HEK293 (cell line): ENCODE results near the gene ABHD8.

Experiments used
- BCL6B ChIP-seq: fragments of 450-650 bp; formaldehyde crosslinking; IDR thresholded peaks from 2 replicates; pipeline ENCODE4 v1.5.1; 2017; ENCODE audit warnings: missing biosample characterization, missing genetic modification characterization
- EGR2 ChIP-seq: fragments of 450-650 bp; formaldehyde crosslinking; IDR thresholded peaks from 2 replicates; pipeline ENCODE4 v1.5.1; 2016; ENCODE audit warnings: low read depth, missing biosample characterization, missing genetic modification characterization
- GLI4 ChIP-seq: fragments of 450-650 bp; formaldehyde crosslinking; IDR thresholded peaks from 2 replicates; pipeline ENCODE4 v1.5.1; 2016; ENCODE audit warnings: missing biosample characterization, missing genetic modification characterization
- HOXD13 ChIP-seq: sonication (generic); formaldehyde crosslinking; IDR thresholded peaks from 2 replicates; pipeline ENCODE4 v1.8.0; 2022; ENCODE audit warnings: missing genetic modification reagents, borderline replicate concordance
- KLF8 ChIP-seq: fragments of 450-650 bp; formaldehyde crosslinking; IDR thresholded peaks from 2 replicates; pipeline ENCODE4 v1.5.1; 2016; ENCODE audit warnings: missing biosample characterization, missing genetic modification characterization
- OSR2 ChIP-seq: fragments of 450-650 bp; formaldehyde crosslinking; IDR thresholded peaks from 2 replicates; pipeline ENCODE4 v1.5.1; 2016; ENCODE audit warnings: missing biosample characterization, missing genetic modification characterization
- OVOL3 ChIP-seq: fragments of 450-650 bp; formaldehyde crosslinking; IDR thresholded peaks from 2 replicates; pipeline ENCODE4 v1.5.1; 2016; ENCODE audit warnings: missing biosample characterization, missing genetic modification characterization
- PRDM2 ChIP-seq: fragments of 450-650 bp; formaldehyde crosslinking; IDR thresholded peaks from 2 replicates; pipeline ENCODE4 v1.5.1; 2016; ENCODE audit warnings: missing biosample characterization, missing genetic modification characterization, borderline replicate concordance
- ZBTB17 ChIP-seq: fragments of 450-650 bp; formaldehyde crosslinking; IDR thresholded peaks from 2 replicates; pipeline ENCODE4 v1.5.1; 2016; ENCODE audit warnings: missing biosample characterization, missing genetic modification characterization
- ZBTB26 ChIP-seq: fragments of 450-650 bp; formaldehyde crosslinking; optimal IDR thresholded peaks from 2 replicates; pipeline ENCODE3; 2016; ENCODE audit warnings: missing biosample characterization, mild to moderate bottlenecking, missing genetic modification characterization
- ZBTB6 ChIP-seq: fragments of 450-650 bp; formaldehyde crosslinking; IDR thresholded peaks from 2 replicates; pipeline ENCODE4 v1.5.1; 2017; ENCODE audit warnings: missing biosample characterization, missing genetic modification characterization
- ZFP37 ChIP-seq: fragments of 450-650 bp; formaldehyde crosslinking; IDR thresholded peaks from 2 replicates; pipeline ENCODE4 v1.5.1; 2016; ENCODE audit warnings: missing biosample characterization, missing genetic modification characterization
- ZNF132 ChIP-seq: fragments of 450-650 bp; formaldehyde crosslinking; IDR thresholded peaks from 2 replicates; pipeline ENCODE4 v1.5.1; 2017; ENCODE audit warnings: missing biosample characterization, missing genetic modification characterization, borderline replicate concordance
- ZNF146 ChIP-seq: fragments of 450-650 bp; formaldehyde crosslinking; IDR thresholded peaks from 2 replicates; pipeline ENCODE4 v1.5.1; 2016; ENCODE audit warnings: missing biosample characterization, missing genetic modification characterization
- ZNF398 ChIP-seq: fragments of 450-650 bp; formaldehyde crosslinking; IDR thresholded peaks from 2 replicates; pipeline ENCODE4 v1.5.1; 2017; ENCODE audit warnings: missing biosample characterization, missing genetic modification characterization
- ZNF416 ChIP-seq: fragments of 450-650 bp; formaldehyde crosslinking; IDR thresholded peaks from 2 replicates; pipeline ENCODE4 v1.5.1; 2016; ENCODE audit warnings: missing biosample characterization, missing genetic modification characterization
- ZNF473 ChIP-seq: fragments of 450-650 bp; formaldehyde crosslinking; IDR thresholded peaks from 2 replicates; pipeline ENCODE4 v1.5.1; 2017; ENCODE audit warnings: missing biosample characterization, missing genetic modification characterization
- ZNF521 ChIP-seq: fragments of 450-650 bp; formaldehyde crosslinking; IDR thresholded peaks from 2 replicates; pipeline ENCODE4 v1.5.1; 2017; ENCODE audit warnings: missing biosample characterization, mild to moderate bottlenecking, missing genetic modification characterization
- ZNF530 ChIP-seq: fragments of 450-650 bp; formaldehyde crosslinking; IDR thresholded peaks from 2 replicates; pipeline ENCODE4 v1.5.1; 2016; ENCODE audit warnings: low read depth, missing biosample characterization, missing genetic modification characterization
- ZNF560 ChIP-seq: fragments of 450-650 bp; formaldehyde crosslinking; IDR thresholded peaks from 2 replicates; pipeline ENCODE4 v1.5.1; 2017; ENCODE audit warnings: missing biosample characterization, missing genetic modification characterization, borderline replicate concordance
- ZNF585B ChIP-seq: fragments of 450-650 bp; formaldehyde crosslinking; IDR thresholded peaks from 2 replicates; pipeline ENCODE4 v1.5.1; 2016; ENCODE audit warnings: missing biosample characterization, missing genetic modification characterization
- ZNF610 ChIP-seq: fragments of 450-650 bp; formaldehyde crosslinking; IDR thresholded peaks from 2 replicates; pipeline ENCODE4 v1.5.1; 2016; ENCODE audit warnings: missing biosample characterization, missing genetic modification characterization, borderline replicate concordance
- ZNF621 ChIP-seq: fragments of 450-650 bp; formaldehyde crosslinking; IDR thresholded peaks from 2 replicates; pipeline ENCODE4 v1.5.1; 2017; ENCODE audit warnings: missing biosample characterization, missing genetic modification characterization
- ZNF664 ChIP-seq: fragments of 450-650 bp; formaldehyde crosslinking; IDR thresholded peaks from 2 replicates; pipeline ENCODE4 v1.5.1; 2016; ENCODE audit warnings: missing biosample characterization, missing genetic modification characterization
- ZNF677 ChIP-seq: fragments of 450-650 bp; IDR thresholded peaks from 2 replicates; pipeline ENCODE4 v1.5.0; 2018; ENCODE audit warnings: missing biosample characterization, mild to moderate bottlenecking, missing genetic modification characterization, moderate library complexity
- ZNF692 ChIP-seq: fragments of 450-650 bp; formaldehyde crosslinking; IDR thresholded peaks from 2 replicates; pipeline ENCODE4 v1.5.1; 2016; ENCODE audit warnings: missing biosample characterization, missing genetic modification characterization
- ZNF747 ChIP-seq: fragments of 450-650 bp; formaldehyde crosslinking; IDR thresholded peaks from 2 replicates; pipeline ENCODE4 v1.5.1; 2016; ENCODE audit warnings: missing biosample characterization, missing genetic modification characterization
- ZXDB ChIP-seq: fragments of 450-650 bp; formaldehyde crosslinking; IDR thresholded peaks from 2 replicates; pipeline ENCODE4 v1.5.1; 2016; ENCODE audit warnings: missing biosample characterization, missing genetic modification characterization

ABHD8 gene

GRCh38 chr19:17337675-17338432 is 34.6 kb upstream of the ABHD8 start (continued):
- TF ChIP-seq BCL6B (tag by site-specific recombination), result no peak
- no peak for TF ChIP-seq ZNF560 (tag by site-specific recombination)
- TF ChIP-seq ZNF146 (tag by site-specific recombination), result no peak
- TF ChIP-seq ZXDB (tag by site-specific recombination), result no peak
- no peak for TF ChIP-seq ZNF677 (tag by site-specific recombination)
- no peak for TF ChIP-seq ZNF621 (tag by site-specific recombination)
- no peak for TF ChIP-seq ZNF473 (tag by site-specific recombination)
- no peak for TF ChIP-seq ZBTB17 (tag by site-specific recombination)
- peak; percentile 95 for TF ChIP-seq ZBTB6 (tag by site-specific recombination)
- no peak for TF ChIP-seq ZNF664 (tag by site-specific recombination)
- TF ChIP-seq GLI4 (tag by site-specific recombination), result 0 out of 2 replicates have a peak, but pooled peaks have one; percentile 21
- no peak for TF ChIP-seq PRDM2 (tag by site-specific recombination)
- no peak for TF ChIP-seq ZNF132 (tag by site-specific recombination)
- TF ChIP-seq OVOL3 (tag by site-specific recombination), result no peak
- no peak for TF ChIP-seq ZNF398 (tag by site-specific recombination)
- no peak for TF ChIP-seq ZNF585B (tag by site-specific recombination)
- peak; percentile 76 for TF ChIP-seq ZFP37
- no peak for TF ChIP-seq ZNF530 (tag by site-specific recombination)
- TF ChIP-seq ZNF692 (tag by site-specific recombination), result no peak
- no peak for TF ChIP-seq KLF8 (tag by site-specific recombination)
- no peak for TF ChIP-seq ZNF747 (tag by site-specific recombination)
- TF ChIP-seq ZNF416, result no peak
- no peak for TF ChIP-seq HOXD13 (CRISPR knock-in tag)
- TF ChIP-seq ZBTB26, result peak; percentile 80
- TF ChIP-seq ZNF521 (tag by site-specific recombination), result no peak
- TF ChIP-seq ZNF610 (tag by site-specific recombination), result 0 out of 2 replicates have a peak, but pooled peaks have one; percentile 15
- TF ChIP-seq EGR2 (tag by site-specific recombination), result no peak
- TF ChIP-seq OSR2 (tag by site-specific recombination), result no peak
